HCT116 (cell line): ENCODE results near the gene PHF1.

Source experiments
- CBX3 ChIP-seq: IDR thresholded peaks from 2 replicates; pipeline ENCODE4 v1.6.1; 2012; ENCODE audit warnings: low read depth
- CEBPB ChIP-seq: IDR thresholded peaks from 2 replicates; pipeline ENCODE4 v1.6.1; 2012; ENCODE audit warnings: low read depth
- CTCF ChIP-seq, 3 experiments: fragments of 200-600 bp in 1 of 3; sonication (generic) in 1 of 3; IDR thresholded peaks in 2 of 3; conservative IDR thresholded peaks in 1 of 3; 2 replicates each; pipeline ENCODE4 v1.5.1; 2012 to 2017; ENCODE audit warnings: low read depth in 2 of 3, low read length in 2 of 3, antibody characterized with exemption in 1 of 3, borderline replicate concordance in 1 of 3, control low read depth in 1 of 3, mild to moderate bottlenecking in 1 of 3, mixed read lengths in 1 of 3, mixed run types in 1 of 3, moderate library complexity in 1 of 3; ENCODE audit not compliant: insufficient read depth in 1 of 3
- EZH2 ChIP-seq: fragments of 200-600 bp; sonication (generic); IDR thresholded peaks from 2 replicates; pipeline ENCODE4 v1.6.1; 2017; ENCODE audit warnings: antibody characterized with exemption, mixed run types
- POLR2AphosphoS5 ChIP-seq: IDR thresholded peaks from 2 replicates; pipeline ENCODE4 v1.6.1; 2011; ENCODE audit warnings: mild to moderate bottlenecking, low read depth, low read length, moderate library complexity
- RAD21 ChIP-seq: IDR thresholded peaks from 2 replicates; pipeline ENCODE4 v1.6.1; 2012; ENCODE audit warnings: low read depth, mild to moderate bottlenecking
- REST ChIP-seq: IDR thresholded peaks from 2 replicates; pipeline ENCODE4 v1.6.1; 2012; ENCODE audit warnings: low read depth

GRCh38 chr6:33392595-33392948 is 18.2 kb upstream of the PHF1 start:
- TF ChIP-seq EZH2 (no peak), CTCF (IDR thresholded peaks at IDR 0.05 in 2 of 3, conservative IDR thresholded peaks at IDR 0.05 in 1 of 3; ENCODE audit: borderline replicate concordance in 1 of 3, insufficient read depth in 1 of 3, low read depth in 2 of 3, low read length in 2 of 3) (no peak), REST (no peak), CEBPB (no peak), CBX3 (no peak), POLR2AphosphoS5 (no peak), RAD21 (no peak)
